K562 (cell line): Measurements from ENCODE around the gene DHRS11. TPM values are rescaled to one million over a fixed set of nuclear protein-coding genes. Genes with fewer than 3 reads are reported as not detected.

Source experiments
- CBX5 ChIP-seq: IDR thresholded peaks from 2 replicates; pipeline ENCODE4 v1.6.1; 2014; ENCODE audit warnings: low read depth, borderline replicate concordance
- CCNT2 ChIP-seq: IDR thresholded peaks from 2 replicates; pipeline ENCODE4 v1.6.1; 2011; ENCODE audit warnings: borderline replicate concordance, low read depth, mild to moderate bottlenecking, moderate library complexity, mixed read lengths, low read length; ENCODE audit not compliant: insufficient read length; ENCODE audit errors: extremely low read depth
- CHAMP1 ChIP-seq: fragments of 450-650 bp; IDR thresholded peaks from 2 replicates; pipeline ENCODE4 v1.6.1; 2016; ENCODE audit warnings: mild to moderate bottlenecking
- CHD1 ChIP-seq: fragments of 200-600 bp; sonication (generic); IDR thresholded peaks from one replicate; pipeline ENCODE4 v1.6.1; 2012; ENCODE audit warnings: mild to moderate bottlenecking, moderate library complexity, low read length, inconsistent platforms
- EHMT2 ChIP-seq: fragments of 450-650 bp; IDR thresholded peaks from 2 replicates; pipeline ENCODE4 v1.6.1; 2018; ENCODE audit warnings: antibody characterized with exemption
- HNRNPL ChIP-seq: fragments of 200-400 bp; formaldehyde crosslinking; IDR thresholded peaks from 2 replicates; pipeline ENCODE4 v1.6.1; 2017; ENCODE audit warnings: low read depth, mild to moderate bottlenecking, low read length
- IFI16 ChIP-seq: fragments of 250-450 bp; sonication (Bioruptor Pico); IDR thresholded peaks from 2 replicates; pipeline ENCODE4 v2.1.2; 2022; ENCODE audit warnings: mild to moderate bottlenecking, inconsistent platforms
- PTBP1 ChIP-seq: fragments of 200-400 bp; formaldehyde crosslinking; IDR thresholded peaks from 2 replicates; pipeline ENCODE4 v1.6.1; 2017; ENCODE audit warnings: low read depth, low read length
- SMAD3 ChIP-seq: fragments of 450-650 bp; formaldehyde crosslinking; conservative IDR thresholded peaks from 2 replicates; pipeline ENCODE4 v1.4.0; 2020; ENCODE audit warnings: mild to moderate bottlenecking
- STAT5B ChIP-seq: fragments of 250-450 bp; sonication (Bioruptor Pico); IDR thresholded peaks from 2 replicates; pipeline ENCODE4 v1.8.0; 2021; ENCODE audit warnings: mild to moderate bottlenecking, inconsistent platforms
- SUPT5H ChIP-seq: fragments of 450-650 bp; IDR thresholded peaks from 2 replicates; pipeline ENCODE4 v1.6.1; 2016
- TFAP4 ChIP-seq: sonication (generic); formaldehyde crosslinking; IDR thresholded peaks from 2 replicates; pipeline ENCODE4 v1.8.0; 2022; ENCODE audit warnings: missing genetic modification reagents, mild to moderate bottlenecking, moderate library complexity, borderline replicate concordance
- TFE3 ChIP-seq: fragments of 450-650 bp; formaldehyde crosslinking; IDR thresholded peaks from 2 replicates; pipeline ENCODE4 v1.4.0; 2020; ENCODE audit warnings: mild to moderate bottlenecking, mixed read lengths
- THRA ChIP-seq: fragments of 450-650 bp; IDR thresholded peaks from 2 replicates; pipeline ENCODE4 v1.6.1; 2017; ENCODE audit warnings: mild to moderate bottlenecking, moderate library complexity
- ZBTB11 ChIP-seq, 3 experiments: fragments of 200-800 bp in 1 of 3; fragments of 250-450 bp in 1 of 3; fragments of 450-650 bp in 1 of 3; sonication (Bioruptor Pico) in 1 of 3; sonication (Bioruptor generic) in 1 of 3; formaldehyde crosslinking in 1 of 3; IDR thresholded peaks; 2 replicates each; pipeline versions ENCODE4 v1.6.1 to v1.8.0; 2016 to 2022; ENCODE audit warnings: mild to moderate bottlenecking in 2 of 3, missing genetic modification characterization in 2 of 3, missing compliant biosample characterization in 1 of 3, moderate library complexity in 1 of 3
- ZBTB17 ChIP-seq: fragments of 450-650 bp; formaldehyde crosslinking; IDR thresholded peaks from 2 replicates; pipeline ENCODE4 v1.4.0; 2020; ENCODE audit warnings: mild to moderate bottlenecking
- ZNF212 ChIP-seq: fragments of 450-650 bp; formaldehyde crosslinking; IDR thresholded peaks from 2 replicates; pipeline ENCODE4 v1.4.0; 2020; ENCODE audit warnings: mild to moderate bottlenecking
- ZNF3 ChIP-seq: fragments of 250-450 bp; sonication (Bioruptor Pico); IDR thresholded peaks from 2 replicates; pipeline ENCODE4 v1.5.0; 2021; ENCODE audit warnings: mild to moderate bottlenecking, moderate library complexity
- polyA plus RNA-seq, 8 experiments: library from polyadenylated mRNA; depleted of rRNA in 4 of 8; stranded (reverse) in 5 of 8; unstranded in 3 of 8; fragments of >200 nt; fragmentation: Nextera tagmentation in 2 of 8; fragmentation: Illumina TruSeq in 1 of 8; extraction: Ambion mirVana in 2 of 8; extraction: Trizol in 1 of 8; gene quantifications; 2 replicates each; pipeline versions ENCODE4 v1.2.1 to v1.2.3, GENCODE V29; 2011 to 2014; ENCODE audit warnings: inconsistent platforms in 1 of 8, missing spikeins in 1 of 8
- total RNA-seq, 7 experiments: library from RNA; depleted of rRNA in 6 of 7; stranded (reverse); fragments of >200 nt in 6 of 7; fragmentation: Illumina TruSeq in 2 of 7; extraction: Trizol in 2 of 7; gene quantifications; 2 replicates each; pipeline versions ENCODE4 v1.2.1 to v1.2.3, GENCODE V29; 2011 to 2021; ENCODE audit warnings: low replicate concordance in 1 of 7

The DHRS11 gene
- total and polyA plus RNA-seq, 9 of the 15 experiments (the other 6 are each of a cell fraction or from before 2014, with no cell fraction given), result 15.2 to 123 (median 59.8) TPM

GRCh38 chr17:36601303-36602029 lies 9.8 kb downstream of the DHRS11 start, which contains the start of gene MRM1 (continued):
- TF ChIP-seq TFE3 (CRISPR knock-in tag) (no peak), SUPT5H (peak; percentile 85), THRA (no peak), CHD1 (no peak), IFI16 (CRISPR knock-in tag) (no peak), CBX5 (no peak), CCNT2 (peak; percentile 17), CHAMP1 (no peak), TFAP4 (CRISPR knock-in tag) (peak; percentile 47; the same call in 1 of the 2 replicates), HNRNPL (0 out of 2 replicates have a peak, but pooled peaks have one; percentile 60), ZBTB11 (CRISPR knock-in tag; IDR thresholded peaks at IDR 0.05) (peak in 2 of 3 experiments; percentile 87 to 98; a peak in 5 of 6 replicates), EHMT2 (no peak), PTBP1 (peak; percentile 23; the same call in 1 of the 2 replicates), STAT5B (no peak), ZNF212 (CRISPR knock-in tag) (no peak), ZNF3 (CRISPR knock-in tag) (no peak), ZBTB17 (CRISPR knock-in tag) (peak; percentile 96), SMAD3 (CRISPR knock-in tag) (no peak)
